H1 (cell line): Measurements from ENCODE around the gene PLA2G4D. TPM values are rescaled to one million over a fixed set of nuclear protein-coding genes. Genes with fewer than 3 reads are reported as not detected.

Experiments
- ASH2L ChIP-seq: fragments of 200-600, 300-600 bp; sonication (generic); IDR thresholded peaks from one replicate; pipeline ENCODE4 v1.7.1; 2017; ENCODE audit warnings: low read length
- RFX5 ChIP-seq: IDR thresholded peaks from 2 replicates; pipeline ENCODE4 v1.6.1; 2011; ENCODE audit warnings: low read depth, low read length, improper control_type of control experiment, borderline replicate concordance
- RNF2 ChIP-seq: fragments of 200-900, 300-1000 bp; sonication (generic); IDR thresholded peaks from 2 replicates; pipeline ENCODE4 v1.7.1; 2016; ENCODE audit warnings: borderline replicate concordance, low read depth, mild to moderate bottlenecking, antibody characterized with exemption, low read length; ENCODE audit not compliant: poor library complexity, severe bottlenecking; ENCODE audit errors: missing control alignments
- RXRA ChIP-seq: IDR thresholded peaks from 2 replicates; pipeline ENCODE4 v1.6.1; 2011; ENCODE audit warnings: low read depth, mild to moderate bottlenecking, low read length, moderate library complexity; ENCODE audit not compliant: insufficient read depth
- SP4 ChIP-seq: IDR thresholded peaks from 2 replicates; pipeline ENCODE4 v1.6.1; 2012; ENCODE audit warnings: low read length, inconsistent platforms
- TEAD4 ChIP-seq: IDR thresholded peaks from 2 replicates; pipeline ENCODE4 v1.6.1; 2012; ENCODE audit warnings: low read depth, low read length, inconsistent platforms, mixed read lengths
- polyA plus RNA-seq, 7 experiments: library from polyadenylated mRNA; depleted of rRNA in 3 of 7; stranded (reverse) in 5 of 7; unstranded in 2 of 7; fragments of >200 nt in 5 of 7; fragments of 200-250 nt in 2 of 7; gene quantifications; 1 replicate in 5 of 7; 2 replicates in 1 of 7; 4 replicates in 1 of 7; pipeline versions ENCODE4 v1.2.1 to v1.2.3, GENCODE V29; 2011 to 2013; ENCODE audit warnings: missing spikeins in 2 of 7, mixed read lengths in 2 of 7
- total RNA-seq: library from RNA; stranded (reverse); fragmentation: NEBNext Ultra II Directional; extraction: Animal tissue kit (Norgen Biotek cat#: 25700); gene quantifications from 2 replicates; pipeline ENCODE4 v1.2.1, GENCODE V29; 2021
- TF ChIP-seq, protein P1 (sequence below): fragments of 300-600 bp; sonication (generic); IDR thresholded peaks from 2 replicates; pipeline ENCODE4 v1.7.1; 2012; ENCODE audit warnings: low read length, moderate library complexity, mild to moderate bottlenecking, inconsistent platforms; ENCODE audit not compliant: insufficient replicate concordance

Gene PLA2G4D
- total and polyA plus RNA-seq, 2 of the 8 experiments (the other 6 are each of a cell fraction or from before 2014, with no cell fraction given), result 0.07 to 0.18 TPM

DNA sequence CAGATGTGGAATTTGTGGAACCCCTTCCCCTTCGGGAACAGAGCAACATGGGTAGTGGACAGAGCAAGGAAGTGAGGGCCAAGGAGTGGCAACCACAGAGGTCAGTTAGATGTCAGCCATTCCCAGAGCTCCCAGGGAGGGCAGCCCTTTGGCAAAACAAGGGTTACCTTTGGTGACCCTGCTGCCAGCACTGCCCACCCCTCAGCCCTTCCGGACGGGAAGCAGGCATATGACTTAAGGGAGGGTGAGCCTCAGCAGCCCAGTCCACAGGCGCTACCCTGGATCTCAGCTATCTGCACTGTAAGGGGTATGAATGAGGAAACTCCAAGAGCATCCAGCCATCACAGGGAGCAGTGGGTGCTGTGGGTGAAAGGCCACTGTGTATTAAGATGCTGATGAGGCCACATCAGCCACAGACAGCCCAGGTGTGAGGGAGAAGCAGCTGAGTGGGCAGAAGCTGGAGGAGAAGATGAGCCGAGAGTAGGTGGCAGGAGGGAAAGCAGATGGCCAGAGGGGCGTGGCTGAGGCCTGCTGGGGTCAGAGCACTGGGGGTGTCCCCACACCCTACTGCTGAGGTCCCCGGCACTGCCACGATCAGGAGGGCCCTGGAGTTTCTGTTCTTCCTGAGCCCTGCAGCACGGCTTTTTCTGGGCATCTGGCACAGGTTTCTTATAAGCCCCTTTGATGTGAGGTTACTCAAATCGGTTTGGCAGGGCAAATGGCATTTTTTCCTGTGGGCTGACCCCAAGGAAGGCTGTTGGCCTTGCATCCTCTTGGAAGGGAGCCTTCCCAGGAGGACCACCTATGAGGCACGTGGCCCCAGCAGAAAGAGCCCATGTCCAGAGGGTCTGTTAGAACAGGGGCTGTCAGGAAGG lies 6.2 kb downstream of the PLA2G4D start (continued):
- TF ChIP-seq, protein P1, sequence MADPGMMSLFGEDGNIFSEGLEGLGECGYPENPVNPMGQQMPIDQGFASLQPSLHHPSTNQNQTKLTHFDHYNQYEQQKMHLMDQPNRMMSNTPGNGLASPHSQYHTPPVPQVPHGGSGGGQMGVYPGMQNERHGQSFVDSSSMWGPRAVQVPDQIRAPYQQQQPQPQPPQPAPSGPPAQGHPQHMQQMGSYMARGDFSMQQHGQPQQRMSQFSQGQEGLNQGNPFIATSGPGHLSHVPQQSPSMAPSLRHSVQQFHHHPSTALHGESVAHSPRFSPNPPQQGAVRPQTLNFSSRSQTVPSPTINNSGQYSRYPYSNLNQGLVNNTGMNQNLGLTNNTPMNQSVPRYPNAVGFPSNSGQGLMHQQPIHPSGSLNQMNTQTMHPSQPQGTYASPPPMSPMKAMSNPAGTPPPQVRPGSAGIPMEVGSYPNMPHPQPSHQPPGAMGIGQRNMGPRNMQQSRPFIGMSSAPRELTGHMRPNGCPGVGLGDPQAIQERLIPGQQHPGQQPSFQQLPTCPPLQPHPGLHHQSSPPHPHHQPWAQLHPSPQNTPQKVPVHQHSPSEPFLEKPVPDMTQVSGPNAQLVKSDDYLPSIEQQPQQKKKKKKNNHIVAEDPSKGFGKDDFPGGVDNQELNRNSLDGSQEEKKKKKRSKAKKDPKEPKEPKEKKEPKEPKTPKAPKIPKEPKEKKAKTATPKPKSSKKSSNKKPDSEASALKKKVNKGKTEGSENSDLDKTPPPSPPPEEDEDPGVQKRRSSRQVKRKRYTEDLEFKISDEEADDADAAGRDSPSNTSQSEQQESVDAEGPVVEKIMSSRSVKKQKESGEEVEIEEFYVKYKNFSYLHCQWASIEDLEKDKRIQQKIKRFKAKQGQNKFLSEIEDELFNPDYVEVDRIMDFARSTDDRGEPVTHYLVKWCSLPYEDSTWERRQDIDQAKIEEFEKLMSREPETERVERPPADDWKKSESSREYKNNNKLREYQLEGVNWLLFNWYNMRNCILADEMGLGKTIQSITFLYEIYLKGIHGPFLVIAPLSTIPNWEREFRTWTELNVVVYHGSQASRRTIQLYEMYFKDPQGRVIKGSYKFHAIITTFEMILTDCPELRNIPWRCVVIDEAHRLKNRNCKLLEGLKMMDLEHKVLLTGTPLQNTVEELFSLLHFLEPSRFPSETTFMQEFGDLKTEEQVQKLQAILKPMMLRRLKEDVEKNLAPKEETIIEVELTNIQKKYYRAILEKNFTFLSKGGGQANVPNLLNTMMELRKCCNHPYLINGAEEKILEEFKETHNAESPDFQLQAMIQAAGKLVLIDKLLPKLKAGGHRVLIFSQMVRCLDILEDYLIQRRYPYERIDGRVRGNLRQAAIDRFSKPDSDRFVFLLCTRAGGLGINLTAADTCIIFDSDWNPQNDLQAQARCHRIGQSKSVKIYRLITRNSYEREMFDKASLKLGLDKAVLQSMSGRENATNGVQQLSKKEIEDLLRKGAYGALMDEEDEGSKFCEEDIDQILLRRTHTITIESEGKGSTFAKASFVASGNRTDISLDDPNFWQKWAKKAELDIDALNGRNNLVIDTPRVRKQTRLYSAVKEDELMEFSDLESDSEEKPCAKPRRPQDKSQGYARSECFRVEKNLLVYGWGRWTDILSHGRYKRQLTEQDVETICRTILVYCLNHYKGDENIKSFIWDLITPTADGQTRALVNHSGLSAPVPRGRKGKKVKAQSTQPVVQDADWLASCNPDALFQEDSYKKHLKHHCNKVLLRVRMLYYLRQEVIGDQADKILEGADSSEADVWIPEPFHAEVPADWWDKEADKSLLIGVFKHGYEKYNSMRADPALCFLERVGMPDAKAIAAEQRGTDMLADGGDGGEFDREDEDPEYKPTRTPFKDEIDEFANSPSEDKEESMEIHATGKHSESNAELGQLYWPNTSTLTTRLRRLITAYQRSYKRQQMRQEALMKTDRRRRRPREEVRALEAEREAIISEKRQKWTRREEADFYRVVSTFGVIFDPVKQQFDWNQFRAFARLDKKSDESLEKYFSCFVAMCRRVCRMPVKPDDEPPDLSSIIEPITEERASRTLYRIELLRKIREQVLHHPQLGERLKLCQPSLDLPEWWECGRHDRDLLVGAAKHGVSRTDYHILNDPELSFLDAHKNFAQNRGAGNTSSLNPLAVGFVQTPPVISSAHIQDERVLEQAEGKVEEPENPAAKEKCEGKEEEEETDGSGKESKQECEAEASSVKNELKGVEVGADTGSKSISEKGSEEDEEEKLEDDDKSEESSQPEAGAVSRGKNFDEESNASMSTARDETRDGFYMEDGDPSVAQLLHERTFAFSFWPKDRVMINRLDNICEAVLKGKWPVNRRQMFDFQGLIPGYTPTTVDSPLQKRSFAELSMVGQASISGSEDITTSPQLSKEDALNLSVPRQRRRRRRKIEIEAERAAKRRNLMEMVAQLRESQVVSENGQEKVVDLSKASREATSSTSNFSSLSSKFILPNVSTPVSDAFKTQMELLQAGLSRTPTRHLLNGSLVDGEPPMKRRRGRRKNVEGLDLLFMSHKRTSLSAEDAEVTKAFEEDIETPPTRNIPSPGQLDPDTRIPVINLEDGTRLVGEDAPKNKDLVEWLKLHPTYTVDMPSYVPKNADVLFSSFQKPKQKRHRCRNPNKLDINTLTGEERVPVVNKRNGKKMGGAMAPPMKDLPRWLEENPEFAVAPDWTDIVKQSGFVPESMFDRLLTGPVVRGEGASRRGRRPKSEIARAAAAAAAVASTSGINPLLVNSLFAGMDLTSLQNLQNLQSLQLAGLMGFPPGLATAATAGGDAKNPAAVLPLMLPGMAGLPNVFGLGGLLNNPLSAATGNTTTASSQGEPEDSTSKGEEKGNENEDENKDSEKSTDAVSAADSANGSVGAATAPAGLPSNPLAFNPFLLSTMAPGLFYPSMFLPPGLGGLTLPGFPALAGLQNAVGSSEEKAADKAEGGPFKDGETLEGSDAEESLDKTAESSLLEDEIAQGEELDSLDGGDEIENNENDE, result no peak
- TF ChIP-seq TEAD4 (no peak), SP4 (no peak), RNF2 (no peak), RXRA (no peak), RFX5 (no peak), ASH2L (no peak)
